SK-N-SH treated with all-trans-retinoic acid at 6 μM for 48 hours (cell line): ENCODE data around the gene TPK1.

ENCODE experiments used
- ATAC-seq: fragments of 200-7000 bp; cut with Tn5 transposase; 3 replicates; pipeline ENCODE4 v1.9.1; 2020; ENCODE audit warnings: mild to moderate bottlenecking, moderate library complexity
- ARNTL ChIP-seq: fragments of 450-650 bp; formaldehyde crosslinking; IDR thresholded peaks from 2 replicates; pipeline ENCODE4 v1.5.0; 2020; ENCODE audit warnings: low read depth, mild to moderate bottlenecking, moderate library complexity, borderline replicate concordance
- BACH2 ChIP-seq: fragments of 250-450 bp; sonication (Bioruptor Pico); IDR thresholded peaks from 2 replicates; pipeline ENCODE4 v1.9.0; 2021; ENCODE audit warnings: mild to moderate bottlenecking, borderline replicate concordance
- CREB5 ChIP-seq: fragments of 250-450 bp; sonication (Bioruptor Pico); IDR thresholded peaks from 2 replicates; pipeline ENCODE4 v1.5.1; 2020; ENCODE audit warnings: low read depth, mild to moderate bottlenecking, moderate library complexity
- CSDC2 ChIP-seq: fragments of 250-450 bp; sonication (Bioruptor Pico); IDR thresholded peaks from 2 replicates; pipeline ENCODE4 v1.5.0; 2020; ENCODE audit warnings: mild to moderate bottlenecking, moderate library complexity
- CSRNP3 ChIP-seq: fragments of 250-450 bp; sonication (Bioruptor Pico); IDR thresholded peaks from 2 replicates; pipeline ENCODE4 v1.5.1; 2021; ENCODE audit warnings: mild to moderate bottlenecking, moderate library complexity
- ESRRG ChIP-seq: fragments of 250-450 bp; sonication (Bioruptor Pico); IDR thresholded peaks from 2 replicates; pipeline ENCODE4 v1.6.1; 2021; ENCODE audit warnings: mild to moderate bottlenecking
- GLIS3 ChIP-seq: fragments of 250-450 bp; sonication (Bioruptor Pico); IDR thresholded peaks from 2 replicates; pipeline ENCODE4 v1.5.0; 2020; ENCODE audit warnings: mild to moderate bottlenecking, moderate library complexity
- ISL1 ChIP-seq: fragments of 250-450 bp; sonication (Bioruptor Pico); IDR thresholded peaks from 2 replicates; pipeline ENCODE4 v2.1.2; 2022; ENCODE audit warnings: mild to moderate bottlenecking, moderate library complexity
- OSR1 ChIP-seq: fragments of 250-450 bp; sonication (Bioruptor Pico); IDR thresholded peaks from 2 replicates; pipeline ENCODE4 v1.8.0; 2022; ENCODE audit warnings: moderate library complexity, mild to moderate bottlenecking, inconsistent platforms
- POU6F1 ChIP-seq: fragments of 250-450 bp; sonication (Bioruptor Pico); IDR thresholded peaks from 2 replicates; pipeline ENCODE4 v1.8.0; 2021; ENCODE audit warnings: low read depth, mild to moderate bottlenecking, moderate library complexity, borderline replicate concordance
- PPARA ChIP-seq: fragments of 250-450 bp; sonication (Bioruptor Pico); IDR thresholded peaks from 2 replicates; pipeline ENCODE4 v1.5.0; 2020; ENCODE audit warnings: mild to moderate bottlenecking, borderline replicate concordance
- RARB ChIP-seq: fragments of 250-450 bp; sonication (Bioruptor Pico); IDR thresholded peaks from 2 replicates; pipeline ENCODE4 v1.8.0; 2021; ENCODE audit warnings: mild to moderate bottlenecking, moderate library complexity
- SNAI2 ChIP-seq: fragments of 250-450 bp; sonication (Bioruptor Pico); IDR thresholded peaks from 2 replicates; pipeline ENCODE4 v1.5.0; 2020; ENCODE audit warnings: mild to moderate bottlenecking, moderate library complexity
- TCF4 ChIP-seq: fragments of 250-450 bp; sonication (Bioruptor Pico); IDR thresholded peaks from 2 replicates; pipeline ENCODE4 v1.8.0; 2021; ENCODE audit warnings: mild to moderate bottlenecking, moderate library complexity, borderline replicate concordance
- TSHZ2 ChIP-seq: fragments of 250-450 bp; sonication (Bioruptor Pico); IDR thresholded peaks from 2 replicates; pipeline ENCODE4 v1.5.0; 2020; ENCODE audit warnings: mild to moderate bottlenecking, moderate library complexity
- ZC3H10 ChIP-seq: fragments of 250-450 bp; sonication (Bioruptor Pico); IDR thresholded peaks from 2 replicates; pipeline ENCODE4 v1.5.1; 2021; ENCODE audit warnings: mild to moderate bottlenecking, moderate library complexity
- ZFP3 ChIP-seq: fragments of 250-450 bp; sonication (Bioruptor Pico); IDR thresholded peaks from 2 replicates; pipeline ENCODE4 v1.5.0; 2020; ENCODE audit warnings: mild to moderate bottlenecking, moderate library complexity
- ZFP30 ChIP-seq: fragments of 450-650 bp; formaldehyde crosslinking; IDR thresholded peaks from 2 replicates; pipeline ENCODE4 v1.5.0; 2022; ENCODE audit warnings: mild to moderate bottlenecking, moderate library complexity
- ZNF565 ChIP-seq: fragments of 450-650 bp; formaldehyde crosslinking; conservative IDR thresholded peaks from 2 replicates; pipeline ENCODE4 v1.5.0; 2020; ENCODE audit warnings: low read depth, mild to moderate bottlenecking, moderate library complexity
- ZNF70 ChIP-seq: fragments of 450-650 bp; formaldehyde crosslinking; IDR thresholded peaks from 2 replicates; pipeline ENCODE4 v1.5.0; 2020; ENCODE audit warnings: mild to moderate bottlenecking, moderate library complexity

TPK1 gene

GRCh38 chr7:144477348-144477747, 358.5 kb downstream of the TPK1 start:
- no peak for ATAC-seq
- TF ChIP-seq SNAI2 (CRISPR knock-in tag) (no peak), OSR1 (no peak), ARNTL (no peak), ZFP30 (CRISPR knock-in tag) (no peak), ZNF565 (CRISPR knock-in tag) (no peak)

GRCh38 chr7:144474800-144475615, 360.8 kb downstream of the TPK1 start:
- no peak for ATAC-seq
- TF ChIP-seq CSDC2 (CRISPR knock-in tag) (no peak), POU6F1 (CRISPR knock-in tag) (no peak), ISL1 (CRISPR knock-in tag) (no peak), ZFP3 (no peak), TSHZ2 (CRISPR knock-in tag) (no peak), ARNTL (no peak), CSRNP3 (CRISPR knock-in tag) (no peak), PPARA (no peak), SNAI2 (CRISPR knock-in tag) (no peak), ZFP30 (CRISPR knock-in tag) (no peak), ZNF565 (CRISPR knock-in tag) (no peak), ZC3H10 (CRISPR knock-in tag) (no peak), ZNF70 (CRISPR knock-in tag) (no peak), ESRRG (CRISPR knock-in tag) (no peak), OSR1 (no peak), BACH2 (CRISPR knock-in tag) (no peak), RARB (CRISPR knock-in tag) (no peak), GLIS3 (CRISPR knock-in tag) (no peak)

- no peak for ATAC-seq
Measured at GRCh38 chr7:144474363-144474762, 361.5 kb downstream of the TPK1 start.

GRCh38 chr7:144473908-144474307, 361.9 kb downstream of the TPK1 start:
- TF ChIP-seq ZC3H10 (CRISPR knock-in tag) (no peak), ARNTL (no peak), ZNF565 (CRISPR knock-in tag) (no peak), PPARA (no peak), TCF4 (CRISPR knock-in tag) (no peak), TSHZ2 (CRISPR knock-in tag) (no peak), RARB (CRISPR knock-in tag) (no peak), ISL1 (CRISPR knock-in tag) (no peak)
- ATAC-seq = no peak

More at GRCh38 chr7:144474363-144474762, 361.5 kb downstream of the TPK1 start:
- TF ChIP-seq TCF4 (CRISPR knock-in tag) (no peak), ARNTL (no peak), CREB5 (CRISPR knock-in tag) (no peak), ZFP3 (no peak)
